ENCODE measurements around the gene KRTAP13-4. TPM values are rescaled to one million over a fixed set of nuclear protein-coding genes. Genes with fewer than 3 reads are reported as not detected.
A peak's percentile ranks its signal among the peaks of the same experiment; 100 is the strongest.

The KRTAP13-4 gene
- total RNA-seq, 1 donor from 2014 or later: not detected

- H3K9ac ChIP-seq: no peak overlapping the region
- H3K4me3 Mint-ChIP-seq: no peak overlapping the region
- no peak overlapping the region for H2AFZ ChIP-seq (replicated peaks)
- no peaks in the 10 kb centered on the region for H3K79me2 ChIP-seq (ENCODE audit: low read depth)
- no peak overlapping the region for H3K4me2 ChIP-seq
- H3F3A ChIP-seq (ENCODE audit: low read depth): no peaks in the 10 kb centered on the region
- H3K27ac ChIP-seq: no peak overlapping the region
- TF ChIP-seq EZH2 (IDR thresholded peaks at IDR 0.05) (no peak), EZH2phosphoT487 (IDR thresholded peaks at IDR 0.05) (no peak)
- TF ChIP-seq, protein P1, sequence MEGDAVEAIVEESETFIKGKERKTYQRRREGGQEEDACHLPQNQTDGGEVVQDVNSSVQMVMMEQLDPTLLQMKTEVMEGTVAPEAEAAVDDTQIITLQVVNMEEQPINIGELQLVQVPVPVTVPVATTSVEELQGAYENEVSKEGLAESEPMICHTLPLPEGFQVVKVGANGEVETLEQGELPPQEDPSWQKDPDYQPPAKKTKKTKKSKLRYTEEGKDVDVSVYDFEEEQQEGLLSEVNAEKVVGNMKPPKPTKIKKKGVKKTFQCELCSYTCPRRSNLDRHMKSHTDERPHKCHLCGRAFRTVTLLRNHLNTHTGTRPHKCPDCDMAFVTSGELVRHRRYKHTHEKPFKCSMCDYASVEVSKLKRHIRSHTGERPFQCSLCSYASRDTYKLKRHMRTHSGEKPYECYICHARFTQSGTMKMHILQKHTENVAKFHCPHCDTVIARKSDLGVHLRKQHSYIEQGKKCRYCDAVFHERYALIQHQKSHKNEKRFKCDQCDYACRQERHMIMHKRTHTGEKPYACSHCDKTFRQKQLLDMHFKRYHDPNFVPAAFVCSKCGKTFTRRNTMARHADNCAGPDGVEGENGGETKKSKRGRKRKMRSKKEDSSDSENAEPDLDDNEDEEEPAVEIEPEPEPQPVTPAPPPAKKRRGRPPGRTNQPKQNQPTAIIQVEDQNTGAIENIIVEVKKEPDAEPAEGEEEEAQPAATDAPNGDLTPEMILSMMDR (IDR thresholded peaks at IDR 0.05): no peak
- H3K36me3 Mint-ChIP-seq: no peaks in the 10 kb centered on the region
- no peaks in the 10 kb centered on the region for H4K20me1 ChIP-seq (ENCODE audit: low read depth)
- H3K36me3 ChIP-seq: no peaks in the 10 kb centered on the region
- H3K9me3 Mint-ChIP-seq: no peaks in the 10 kb centered on the region
- H3K27me3 Mint-ChIP-seq (ENCODE audit: insufficient read depth, low read depth): no peaks in the 10 kb centered on the region
- no peaks in the 10 kb centered on the region for H3K4me1 Mint-ChIP-seq
- no peak overlapping the region for H3K4me3 ChIP-seq
- no peak for DNase-seq (ENCODE audit: low spot score)
- no peaks in the 10 kb centered on the region for H3K4me1 ChIP-seq
- H3K9me3 ChIP-seq (ENCODE audit: low read depth): no peaks in the 10 kb centered on the region
- H3K27me3 ChIP-seq: no peaks in the 10 kb centered on the region
- H3K27ac Mint-ChIP-seq: no peak overlapping the region
Observed at GRCh38 chr21:30448514-30448913, 18.5 kb downstream of the KRTAP13-4 start.

DNA sequence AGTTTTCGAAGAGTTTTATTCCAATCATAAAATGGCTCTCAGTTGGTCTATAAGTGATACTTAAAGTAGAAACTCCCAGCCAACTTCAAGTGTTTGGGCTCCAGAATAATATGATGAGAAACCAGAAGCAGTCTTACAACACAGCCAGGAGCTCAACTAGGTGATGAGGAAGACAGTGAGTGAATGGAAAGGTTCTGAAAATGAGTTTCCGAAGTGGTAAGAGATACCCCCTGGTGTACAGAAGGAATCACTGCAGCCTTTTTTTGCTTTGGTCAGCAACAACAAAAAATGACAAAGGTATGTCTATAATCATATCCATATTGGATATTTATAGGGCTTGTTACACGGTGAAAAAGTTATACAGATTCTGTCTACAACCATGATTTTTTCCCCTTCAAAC is 33.7 kb downstream of the KRTAP13-4 start:
- Histone ChIP-seq H3K79me2 (ENCODE audit: low read depth) (no peaks in the 10 kb centered on the region), H3K27me3 (no peaks in the 10 kb centered on the region), H3K4me3 (no peak overlapping the region), H3K9me3 (ENCODE audit: low read depth) (no peaks in the 10 kb centered on the region), H3K27ac (no peak overlapping the region), H4K20me1 (ENCODE audit: low read depth) (no peaks in the 10 kb centered on the region), H3K36me3 (no peaks in the 10 kb centered on the region), H3K9ac (no peak overlapping the region), H2AFZ (replicated peaks) (peak overlapping the region; percentile 77), H3K4me1 (no peaks in the 10 kb centered on the region), H3K4me2 (no peak overlapping the region), H3F3A (ENCODE audit: low read depth) (no peaks in the 10 kb centered on the region)
- peak; percentile 39 for DNase-seq (ENCODE audit: low spot score)
- no peaks in the 10 kb centered on the region for H3K9me3 Mint-ChIP-seq
- no peaks in the 10 kb centered on the region for H3K36me3 Mint-ChIP-seq
- TF ChIP-seq EZH2 (IDR thresholded peaks at IDR 0.05): no peak
- TF ChIP-seq, protein P1 (IDR thresholded peaks at IDR 0.05): peak; percentile 69
- H3K4me1 Mint-ChIP-seq: no peaks in the 10 kb centered on the region
- H3K4me3 Mint-ChIP-seq: no peak overlapping the region
- H3K27ac Mint-ChIP-seq: no peak overlapping the region
- H3K27me3 Mint-ChIP-seq (ENCODE audit: insufficient read depth, low read depth): no peaks in the 10 kb centered on the region

DNA sequence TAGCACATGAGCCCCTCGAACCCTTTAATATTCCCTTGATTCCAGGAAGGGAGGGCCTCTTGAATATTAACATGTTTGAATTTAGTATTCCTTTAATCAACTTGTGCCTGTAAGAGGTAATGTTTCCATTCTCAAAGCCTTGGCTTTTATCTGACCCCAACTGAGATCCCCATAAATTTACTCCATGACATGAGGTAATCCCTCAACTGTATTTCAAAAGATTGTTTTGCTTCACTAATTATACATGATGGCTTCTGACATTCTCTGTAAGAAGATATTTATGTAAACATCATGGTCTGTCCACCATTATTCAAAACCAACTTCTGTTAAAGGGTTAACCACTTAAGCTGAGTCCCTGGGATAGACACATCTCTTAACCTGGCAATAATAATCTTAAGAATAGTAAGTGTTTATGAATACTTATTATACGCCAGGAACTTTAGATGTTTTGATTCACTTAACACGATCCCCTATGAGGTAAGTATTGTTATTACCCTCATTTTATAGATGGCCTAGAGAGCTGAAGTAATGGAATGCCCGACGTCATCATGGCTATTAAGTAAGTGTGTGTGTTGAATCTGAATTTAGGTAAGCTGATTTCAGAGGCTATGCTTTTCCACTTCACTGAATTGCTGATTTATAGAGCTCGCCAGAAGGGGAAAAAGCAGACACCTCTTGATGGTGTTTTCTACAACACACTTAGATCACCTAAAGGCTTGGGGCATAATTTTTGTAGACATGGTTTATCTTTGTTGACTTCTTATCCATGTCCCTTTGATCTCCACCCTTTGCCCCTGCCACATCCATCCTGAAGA is 39.1 kb downstream of the KRTAP13-4 start:
- Histone ChIP-seq H3K79me2 (ENCODE audit: low read depth) (no peaks in the 10 kb centered on the region), H3K27me3 (no peaks in the 10 kb centered on the region), H3K9me3 (ENCODE audit: low read depth) (no peaks in the 10 kb centered on the region), H3F3A (ENCODE audit: low read depth) (no peaks in the 10 kb centered on the region), H2AFZ (replicated peaks) (no peak overlapping the region), H3K9ac (no peak overlapping the region), H3K4me3 (no peak overlapping the region), H3K27ac (no peak overlapping the region), H3K36me3 (no peaks in the 10 kb centered on the region), H4K20me1 (ENCODE audit: low read depth) (no peaks in the 10 kb centered on the region), H3K4me1 (no peaks in the 10 kb centered on the region), H3K4me2 (no peak overlapping the region)
- Mint-ChIP-seq H3K27ac (peak overlapping the region; percentile 13), H3K27me3 (ENCODE audit: insufficient read depth, low read depth) (no peaks in the 10 kb centered on the region), H3K36me3 (no peaks in the 10 kb centered on the region), H3K9me3 (no peaks in the 10 kb centered on the region), H3K4me1 (no peaks in the 10 kb centered on the region), H3K4me3 (no peak overlapping the region)
- DNase-seq (ENCODE audit: low spot score): no peak
- TF ChIP-seq EZH2 (IDR thresholded peaks at IDR 0.05) (no peak), EZH2phosphoT487 (IDR thresholded peaks at IDR 0.05) (no peak)
- TF ChIP-seq, protein P1 (IDR thresholded peaks at IDR 0.05): no peak

Data from neural progenitor cell (in vitro differentiated cells).